H54 (cell line): ENCODE data around the gene AMN.
"Not testable (repeated sequence)": the region's sequence is repeated elsewhere in the genome, so short reads cannot be mapped to it uniquely, and the experiment has no call there.

Experiments used
- DNase-seq: peaks from one replicate; pipeline ENCODE4 v3.0.0; 2011; ENCODE audit warnings: low spot score, mixed read lengths; ENCODE audit not compliant: insufficient read length
- FAIRE-seq: peaks from 3 replicates; lab custom pipeline; 2011; peaks lifted over from hg19 to GRCh38; lab: Jason Lieb, UNC
- POLR2A ChIP-seq: IDR thresholded peaks from 2 replicates; pipeline ENCODE4 v1.6.1; 2011; ENCODE audit warnings: low read depth, mild to moderate bottlenecking, low read length

AMN gene

GRCh38 chr14:102891111-102891510 is 31.4 kb upstream of the AMN start:
- no peak for TF ChIP-seq POLR2A
- DNase-seq: no peak
- no peak for FAIRE-seq

DNA sequence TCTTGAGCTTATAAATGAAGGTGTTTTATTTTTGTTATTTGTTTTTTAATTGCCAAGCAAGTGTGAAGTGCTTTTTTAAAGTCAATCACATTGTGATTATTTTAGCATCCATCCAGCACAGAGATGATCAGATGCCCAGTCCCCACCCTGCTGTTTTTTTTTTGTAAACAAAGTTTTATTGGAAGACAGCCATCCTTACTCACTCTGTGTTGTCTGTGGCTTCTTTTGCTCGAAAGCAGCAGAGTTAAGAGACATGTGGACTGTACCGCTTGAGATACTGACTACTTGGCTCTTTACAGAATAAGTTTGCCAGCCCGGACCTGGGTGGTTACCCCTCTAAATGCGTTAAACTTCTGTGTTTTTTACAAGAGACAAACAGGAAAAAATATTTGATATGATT is 30.9 kb upstream of the AMN start:
- no peak for TF ChIP-seq POLR2A
- FAIRE-seq (peak; percentile 97), DNase-seq (no peak)

- no peak for FAIRE-seq
- DNase-seq: no peak
- TF ChIP-seq POLR2A: no peak
Measured at GRCh38 chr14:102892651-102893050, 29.8 kb upstream of the AMN start.

- DNase-seq (no peak), FAIRE-seq (no peak)
- no peak for TF ChIP-seq POLR2A
Measured at GRCh38 chr14:102893452-102893851, 29.0 kb upstream of the AMN start.

- not testable (repeated sequence) for FAIRE-seq
Measured at GRCh38 chr14:102896735-102897134, 25.7 kb upstream of the AMN start.

GRCh38 chr14:102897299-102898027 is 25.0 kb upstream of the AMN start:
- FAIRE-seq (no peak), DNase-seq (no peak)
- no peak for TF ChIP-seq POLR2A

More at GRCh38 chr14:102896735-102897134, 25.7 kb upstream of the AMN start:
- DNase-seq: not testable (repeated sequence)

GRCh38 chr14:102898298-102898697 is 24.2 kb upstream of the AMN start:
- no peak for TF ChIP-seq POLR2A
- DNase-seq (no peak), FAIRE-seq (no peak)

- DNase-seq (no peak), FAIRE-seq (no peak)
- no peak for TF ChIP-seq POLR2A
Measured at GRCh38 chr14:102898776-102899515, 23.5 kb upstream of the AMN start.

DNA sequence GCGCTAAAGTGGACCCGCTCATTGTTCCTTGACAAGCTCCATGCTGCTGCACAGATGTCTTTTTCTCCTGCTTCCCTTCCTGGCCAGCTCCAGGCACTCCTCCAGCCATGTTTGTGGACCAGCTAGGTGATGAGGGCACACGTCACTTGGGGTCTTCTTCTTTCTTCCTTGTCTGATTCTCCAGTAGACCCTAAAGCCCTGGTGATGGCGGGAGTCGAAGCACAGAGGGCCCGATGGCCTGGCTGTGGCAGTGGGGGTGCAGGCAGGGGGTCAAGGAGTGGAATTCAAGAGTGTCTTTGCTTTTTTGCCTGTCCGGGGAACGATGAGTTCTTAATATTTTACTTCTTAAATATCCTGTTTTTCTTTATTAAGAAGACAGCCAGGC is 23.0 kb upstream of the AMN start:
- no peak for TF ChIP-seq POLR2A
- no peak for FAIRE-seq

GRCh38 chr14:102900631-102901571 is 21.6 kb upstream of the AMN start:
- FAIRE-seq (no peak), DNase-seq (no peak)
- no peak for TF ChIP-seq POLR2A

More for the DNA sequence above, 23.0 kb upstream of the AMN start:
- no peak for DNase-seq

- no peak for TF ChIP-seq POLR2A
- FAIRE-seq (no peak), DNase-seq (no peak)
Measured at GRCh38 chr14:102901633-102902032, 20.8 kb upstream of the AMN start.

DNA sequence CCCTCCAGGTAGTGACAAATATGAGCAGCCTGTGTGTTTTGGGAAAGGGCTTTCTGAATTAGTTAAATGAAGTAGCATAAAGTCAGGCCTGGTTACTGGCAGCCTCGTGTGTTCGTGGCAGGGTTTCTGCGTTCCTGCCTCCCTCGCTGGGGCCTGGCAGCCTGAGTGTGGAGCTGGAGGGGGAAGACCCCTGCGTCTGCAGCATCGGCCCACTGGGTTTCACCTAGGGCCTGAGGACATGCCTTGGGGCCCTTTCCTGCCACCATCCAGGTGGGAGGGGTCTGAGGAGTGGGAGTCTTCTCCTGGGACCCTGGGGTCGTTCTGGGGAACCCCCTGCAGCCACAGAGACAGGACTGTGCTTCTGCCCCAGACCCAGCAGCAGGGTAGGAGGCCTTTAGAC is 20.4 kb upstream of the AMN start:
- FAIRE-seq (no peak), DNase-seq (no peak)
- no peak for TF ChIP-seq POLR2A

- TF ChIP-seq POLR2A: no peak
- DNase-seq (no peak), FAIRE-seq (no peak)
Measured at GRCh38 chr14:102902523-102903247, 19.8 kb upstream of the AMN start.
